OCI-LY1 (cell line): ENCODE data around the gene FRY.

Experiments used
- H2AFZ ChIP-seq: fragments of 200-600 bp; sonication (generic), shearing (Covaris generic); 2 replicates; pipeline ENCODE4 v1.6.0; 2014; ENCODE audit warnings: antibody characterized with exemption, mild to moderate bottlenecking, low read length
- H3F3A ChIP-seq: fragments of 200-600 bp; sonication (generic), shearing (Covaris generic); 2 replicates; pipeline ENCODE4 v1.6.0; 2014; ENCODE audit warnings: mild to moderate bottlenecking, antibody characterized with exemption, low read length, moderate library complexity; ENCODE audit not compliant: insufficient read depth
- H3K27ac ChIP-seq: fragments of 200-600 bp; sonication (generic); 2 replicates; pipeline ENCODE4 v1.5.1; 2014; ENCODE audit warnings: low read length, mixed run types, mild to moderate bottlenecking, low read depth; ENCODE audit not compliant: poor library complexity, severe bottlenecking
- H3K27me3 ChIP-seq: fragments of 200-600 bp; sonication (generic); 2 replicates; pipeline ENCODE4 v1.6.0; 2014; ENCODE audit warnings: antibody characterized with exemption, mild to moderate bottlenecking, low read length, moderate library complexity; ENCODE audit not compliant: insufficient read depth
- H3K36me3 ChIP-seq: fragments of 200-600 bp; sonication (generic); 2 replicates; pipeline ENCODE4 v1.6.1; 2014; ENCODE audit warnings: mild to moderate bottlenecking, antibody characterized with exemption, low read length, moderate library complexity, mixed read lengths; ENCODE audit not compliant: insufficient read depth
- H3K4me1 ChIP-seq: fragments of 200-600 bp; sonication (generic); 2 replicates; pipeline ENCODE4 v1.5.1; 2014; ENCODE audit warnings: mild to moderate bottlenecking, low read length, moderate library complexity; ENCODE audit not compliant: insufficient read depth, severe bottlenecking
- H3K4me2 ChIP-seq: fragments of 200-600 bp; sonication (generic), shearing (Covaris generic); 2 replicates; pipeline ENCODE4 v1.6.1; 2014; ENCODE audit warnings: low read length
- H3K4me3 ChIP-seq: fragments of 200-600 bp; sonication (generic); 2 replicates; pipeline ENCODE4 v1.5.1; 2014; ENCODE audit warnings: low read length, low read depth, mild to moderate bottlenecking, mixed read lengths; ENCODE audit not compliant: poor library complexity, severe bottlenecking
- H3K79me2 ChIP-seq: fragments of 200-600 bp; shearing (Covaris generic); 2 replicates; pipeline ENCODE4 v1.6.1; 2016; ENCODE audit warnings: mixed run types, low read length, mixed read lengths; ENCODE audit not compliant: insufficient read depth
- H3K9ac ChIP-seq: fragments of 200-600 bp; sonication (generic), shearing (Covaris generic); 2 replicates; pipeline ENCODE4 v1.6.1; 2014; ENCODE audit warnings: mild to moderate bottlenecking, low read length, mixed read lengths
- H3K9me2 ChIP-seq: fragments of 200-600 bp; sonication (generic), shearing (Covaris generic); 2 replicates; pipeline ENCODE4 v1.6.1; 2014; ENCODE audit warnings: low read depth, mild to moderate bottlenecking, low read length, mixed read lengths
- H3K9me3 ChIP-seq: fragments of 200-600 bp; shearing (Covaris generic); 2 replicates; pipeline ENCODE4 v1.6.1; 2014; ENCODE audit warnings: low read length, mixed read lengths
- H4K20me1 ChIP-seq: fragments of 200-600 bp; sonication (generic), shearing (Covaris generic); 2 replicates; pipeline ENCODE4 v1.6.0; 2016; ENCODE audit warnings: mild to moderate bottlenecking, low read length; ENCODE audit not compliant: insufficient read depth
- EZH2 ChIP-seq: fragments of 200-600 bp; sonication (generic), shearing (Covaris generic); IDR thresholded peaks from 2 replicates; pipeline ENCODE4 v1.8.0; 2017; ENCODE audit warnings: borderline replicate concordance, mixed run types, mild to moderate bottlenecking, antibody characterized with exemption, low read length, moderate library complexity, mixed read lengths
- TF ChIP-seq, protein P1 (sequence below): fragments of 200-600 bp; sonication (generic), shearing (Covaris generic); IDR thresholded peaks from 2 replicates; pipeline ENCODE4 v1.5.1; 2017; ENCODE audit warnings: mild to moderate bottlenecking, antibody characterized with exemption, low read length, moderate library complexity, mixed read lengths

Gene FRY

DNA sequence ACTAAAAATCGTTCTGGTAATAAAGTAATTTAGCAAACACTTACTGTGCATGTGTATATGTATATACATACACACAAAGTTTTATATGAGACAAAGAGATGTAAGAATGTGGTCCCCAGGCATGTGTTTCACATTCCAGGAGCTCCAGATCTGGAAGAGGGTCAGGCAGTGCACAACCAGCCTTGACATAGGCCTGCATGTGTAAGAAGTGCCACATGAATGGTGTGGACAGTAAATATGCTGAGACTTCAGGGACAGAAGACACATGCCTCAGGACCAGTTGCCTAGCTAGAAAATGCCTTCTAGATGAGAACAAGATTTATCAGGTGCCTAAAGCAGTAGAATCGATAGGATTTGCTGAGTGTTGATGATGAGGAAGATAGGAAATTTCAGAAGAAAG, 76.4 kb downstream of the FRY start:
- Histone ChIP-seq H3K4me2 (no peak overlapping the region), H3K27ac (no peak overlapping the region), H2AFZ (no peak overlapping the region), H3K9ac (no peak overlapping the region), H3K36me3 (no peaks in the 10 kb centered on the region), H3K27me3 (no peaks in the 10 kb centered on the region), H4K20me1 (no peaks in the 10 kb centered on the region), H3K9me2 (no peaks in the 10 kb centered on the region), H3K79me2 (no peaks in the 10 kb centered on the region), H3K4me3 (no peak overlapping the region), H3K4me1 (no peaks in the 10 kb centered on the region), H3F3A (no peaks in the 10 kb centered on the region), H3K9me3 (no peaks in the 10 kb centered on the region)
- TF ChIP-seq, protein P1, sequence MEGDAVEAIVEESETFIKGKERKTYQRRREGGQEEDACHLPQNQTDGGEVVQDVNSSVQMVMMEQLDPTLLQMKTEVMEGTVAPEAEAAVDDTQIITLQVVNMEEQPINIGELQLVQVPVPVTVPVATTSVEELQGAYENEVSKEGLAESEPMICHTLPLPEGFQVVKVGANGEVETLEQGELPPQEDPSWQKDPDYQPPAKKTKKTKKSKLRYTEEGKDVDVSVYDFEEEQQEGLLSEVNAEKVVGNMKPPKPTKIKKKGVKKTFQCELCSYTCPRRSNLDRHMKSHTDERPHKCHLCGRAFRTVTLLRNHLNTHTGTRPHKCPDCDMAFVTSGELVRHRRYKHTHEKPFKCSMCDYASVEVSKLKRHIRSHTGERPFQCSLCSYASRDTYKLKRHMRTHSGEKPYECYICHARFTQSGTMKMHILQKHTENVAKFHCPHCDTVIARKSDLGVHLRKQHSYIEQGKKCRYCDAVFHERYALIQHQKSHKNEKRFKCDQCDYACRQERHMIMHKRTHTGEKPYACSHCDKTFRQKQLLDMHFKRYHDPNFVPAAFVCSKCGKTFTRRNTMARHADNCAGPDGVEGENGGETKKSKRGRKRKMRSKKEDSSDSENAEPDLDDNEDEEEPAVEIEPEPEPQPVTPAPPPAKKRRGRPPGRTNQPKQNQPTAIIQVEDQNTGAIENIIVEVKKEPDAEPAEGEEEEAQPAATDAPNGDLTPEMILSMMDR = no peak
- no peak for TF ChIP-seq EZH2

DNA sequence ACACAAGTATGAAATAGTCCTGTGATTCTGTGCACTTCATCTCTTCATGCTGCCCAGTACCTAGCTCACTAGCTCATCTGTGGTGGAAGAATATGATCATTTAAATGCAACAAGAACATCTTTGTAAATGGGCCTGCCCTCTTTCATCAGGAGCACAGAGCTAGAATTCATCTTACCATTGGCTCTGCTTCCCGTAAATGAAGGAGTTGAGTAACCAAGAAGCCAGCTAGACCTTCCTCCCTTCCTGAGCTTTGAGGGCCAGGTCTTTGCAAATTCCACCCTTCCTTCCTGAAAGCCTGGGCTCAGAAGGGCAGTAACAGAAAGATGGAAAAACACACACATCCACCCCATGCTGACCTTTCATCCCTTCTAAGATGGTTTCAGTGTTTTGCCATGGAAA, 82.0 kb downstream of the FRY start:
- Histone ChIP-seq H3K4me1 (no peaks in the 10 kb centered on the region), H3F3A (no peaks in the 10 kb centered on the region), H3K27me3 (no peaks in the 10 kb centered on the region), H3K9me2 (no peaks in the 10 kb centered on the region), H3K4me2 (no peak overlapping the region), H3K4me3 (no peak overlapping the region), H2AFZ (no peak overlapping the region), H3K27ac (no peak overlapping the region), H3K9ac (no peak overlapping the region), H3K36me3 (no peaks in the 10 kb centered on the region), H3K9me3 (no peaks in the 10 kb centered on the region), H4K20me1 (no peaks in the 10 kb centered on the region), H3K79me2 (no peaks in the 10 kb centered on the region)
- TF ChIP-seq EZH2 = no peak
- TF ChIP-seq, protein P1 = no peak

DNA sequence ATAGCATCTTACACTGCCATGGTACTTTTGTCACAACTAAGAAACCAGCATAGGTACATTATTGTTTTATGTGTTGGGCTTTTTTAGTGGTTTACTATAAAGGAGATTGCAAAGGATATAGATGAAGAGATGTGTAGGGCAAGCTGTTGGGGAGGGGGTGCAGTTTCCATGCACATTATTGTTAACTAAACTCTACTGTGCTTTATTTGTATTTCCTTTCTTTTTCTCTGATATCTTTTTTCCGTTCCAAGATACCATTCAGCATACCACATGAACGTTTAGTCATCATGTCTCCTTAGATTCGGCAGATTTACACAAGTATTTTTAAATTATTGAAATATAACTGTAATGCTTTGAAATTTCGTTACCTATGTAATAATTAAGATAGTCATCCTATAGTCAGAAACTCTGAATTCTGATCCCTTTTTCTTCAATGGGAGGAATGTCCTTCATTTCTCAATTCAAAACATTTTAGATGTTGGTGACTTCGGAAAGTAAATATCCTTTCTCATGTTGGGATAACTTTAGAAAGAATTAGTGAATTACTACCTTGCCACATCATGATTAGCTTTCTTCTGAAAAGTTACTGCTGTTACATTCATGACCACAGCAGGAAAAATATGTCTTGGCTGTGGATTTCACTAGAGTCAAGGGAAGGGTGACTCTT, 82.8 kb downstream of the FRY start:
- H3F3A ChIP-seq = no peaks in the 10 kb centered on the region
- no peak overlapping the region for H3K27ac ChIP-seq
- H3K4me1 ChIP-seq = no peaks in the 10 kb centered on the region
- TF ChIP-seq, protein P1 = no peak
- TF ChIP-seq EZH2 = no peak
- no peak overlapping the region for H3K9ac ChIP-seq
- H3K9me3 ChIP-seq = no peaks in the 10 kb centered on the region
- no peak overlapping the region for H3K4me3 ChIP-seq
- H3K9me2 ChIP-seq = no peaks in the 10 kb centered on the region
- H3K79me2 ChIP-seq = no peaks in the 10 kb centered on the region
- no peaks in the 10 kb centered on the region for H4K20me1 ChIP-seq
- no peak overlapping the region for H2AFZ ChIP-seq
- H3K27me3 ChIP-seq = no peaks in the 10 kb centered on the region
- no peaks in the 10 kb centered on the region for H3K36me3 ChIP-seq
- no peak overlapping the region for H3K4me2 ChIP-seq
